Heart right ventricle (tissue), 16 donors: ENCODE results near the gene TFPT. TPM values are rescaled to one million over a fixed set of nuclear protein-coding genes. Genes with fewer than 3 reads are reported as not detected.

Experiments
- ATAC-seq, 8 donors: fragments of 200-7000 bp; cut with Tn5 transposase; one replicate each; pipeline ENCODE4 v1.9.1; 2020; ENCODE audit warnings: mild to moderate bottlenecking in 8 of 8, moderate library complexity in 8 of 8, moderate number of reproducible peaks in 1 of 8
- DNase-seq, 2 donors: peaks; one replicate each; pipeline ENCODE4 v3.0.0-alpha.2; 2020
- H3K27ac ChIP-seq, 10 donors: fragments of 200-600 bp; sonication (generic) in 2 of 10; one replicate each; pipeline versions ENCODE4 v1.5.0 to v1.8.0; 2020 to 2022; ENCODE audit warnings: mild to moderate bottlenecking in 3 of 10
- H3K27me3 ChIP-seq, 7 donors: fragments of 200-600 bp; one replicate each; pipeline ENCODE4 v1.8.0; 2021 to 2022; ENCODE audit warnings: mild to moderate bottlenecking in 2 of 7
- H3K36me3 ChIP-seq, 9 donors: fragments of 200-600 bp; sonication (generic) in 1 of 9; one replicate each; pipeline versions ENCODE4 v1.5.0 to v1.8.0; 2020 to 2022; ENCODE audit warnings: mild to moderate bottlenecking in 2 of 9
- H3K4me1 ChIP-seq, 9 donors: fragments of 200-600 bp; sonication (generic) in 1 of 9; one replicate each; pipeline versions ENCODE4 v1.5.0 to v1.8.0; 2020 to 2022; ENCODE audit warnings: mild to moderate bottlenecking in 4 of 9
- H3K4me3 ChIP-seq, 10 donors: fragments of 200-600 bp; sonication (generic) in 2 of 10; one replicate each; pipeline versions ENCODE4 v1.5.0 to v1.8.0; 2020 to 2022; ENCODE audit warnings: mild to moderate bottlenecking in 7 of 10, moderate library complexity in 2 of 10
- H3K9me3 ChIP-seq, 11 donors: fragments of 200-600 bp in 10 of 11; sonication (generic) in 2 of 11; one replicate each; pipeline versions ENCODE4 v1.5.0 to v1.8.0; 2013 to 2022; ENCODE audit warnings: mild to moderate bottlenecking in 2 of 11, control low read depth in 1 of 11, moderate library complexity in 1 of 11
- WGBS, 2 donors: extraction: QIAGEN DNeasy Blood & Tissue Kit; methylation state at CpG; one replicate each; pipeline ENCODE4 v1.1.7; 2013; ENCODE audit warnings: inconsistent platforms in 1 of 2; 5-methylcytosine and 5-hydroxymethylcytosine counted together
- intact Hi-C, 10 donors: fragments of 100-400 bp; cut with DNase I; formaldehyde crosslinking; loops; one replicate each; pipeline versions ENCODE4 v1.11.1 to v1.14.2; 2022
- polyA plus RNA-seq, 2 donors: library from polyadenylated mRNA; stranded (reverse); fragments of 200-250 nt; gene quantifications; one replicate each; pipeline ENCODE4 v1.2.3, GENCODE V29; 2013
- total RNA-seq, 10 donors: library from RNA; stranded (reverse); fragmentation: NEBNext Ultra II Directional in 3 of 10; extraction: Animal tissue kit (Norgen Biotek cat#: 25700) in 3 of 10; gene quantifications; one replicate each; pipeline versions ENCODE4 v1.2.1 to v1.2.4, GENCODE V29; 2021 to 2023
- TF ChIP-seq, protein P1 (sequence below), 9 donors: fragments of 200-600 bp; sonication (generic) in 2 of 9; IDR thresholded peaks; one replicate each; pipeline versions ENCODE4 v1.5.0 to v1.8.0; 2021 to 2022; ENCODE audit warnings: antibody characterized with exemption in 9 of 9, mild to moderate bottlenecking in 5 of 9, moderate library complexity in 1 of 9
- donor health status: Arrhythmogenic right ventricular cardiomyopathy.
- donor health status: ischemic (EF 13 %, LVEDD 7.1; RV severe dilation, severe dysfunction).
- donor health status: healthy with polysubstance abuse.
- donor health status: DM: no; HTN: yes; CAD: no.
- donor health status: DM: no; HTN: no; CAD: no.
- donor health status: ischemic (EF 25% LVEDD 6.9; RV normal size, moderate dysfunction).
- donor health status: ischemic (EF 25% LVEDD 5.7; RV mildly dilated, moderate dysfunction).
- donor health status: healthy.
- donor health status: DM: yes; HTN: yes; CAD: no.
- donor health status: Ischemic cardiomyopathy.
- donor health status: ischemic (EF 35%, LVEDD 5.7; RV mildly dilated, moderate dysfunction).
- donor health status: nonischemic (EF 11% LVEDD 7.7; RV severe dilation, severe dysfunction).
- donor health status: DM: yes; HTN: yes; CAD: no.
- donor health status: PGD.
- donor health status: ischemic (EF 29% LVEDD 5.4; RV normal size, mild dysfunction).
- donor health status: nonischemic (EF 23%, LVEDD 6.1; RV moderate dilation, normal function).

Gene TFPT
- total and polyA plus RNA-seq, 12 donors = 11.0 to 33.8 (median 13.2) TPM

DNA sequence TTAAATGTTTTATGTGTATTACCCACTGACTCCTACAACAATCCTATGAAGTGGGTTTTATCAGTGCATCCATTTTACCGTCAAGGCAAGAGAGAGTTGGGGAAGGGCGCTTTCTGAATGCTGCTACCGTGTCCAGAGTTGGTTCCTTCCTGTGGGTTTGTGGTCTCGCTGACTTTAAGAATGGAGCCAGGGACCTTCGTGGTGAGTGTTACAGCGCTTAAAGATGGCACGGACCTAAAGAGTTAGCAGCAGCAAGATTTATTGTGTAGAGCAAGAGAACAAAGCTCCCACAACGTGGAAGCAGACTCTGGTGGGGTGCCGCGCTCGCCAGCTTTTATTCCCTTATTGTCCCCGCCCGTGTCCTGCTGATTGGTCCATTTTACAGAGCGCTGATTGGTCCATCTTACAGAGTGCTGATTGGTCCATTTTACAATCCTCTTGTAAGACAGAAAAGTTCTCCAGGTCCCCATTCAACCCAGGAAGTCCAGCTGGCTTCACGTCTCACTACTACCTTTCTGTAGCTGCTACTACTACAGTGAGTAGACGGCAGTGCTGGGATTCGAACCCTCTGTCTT lies 20.9 kb downstream of the TFPT start:
- Histone ChIP-seq H3K4me3 (no peak overlapping the region), H3K9me3 (no peaks in the 10 kb centered on the region), H3K36me3 (no peaks in the 10 kb centered on the region), H3K27ac (no peak overlapping the region), H3K4me1 (peaks cover 0 to 21% (median 6%) of the 10 kb centered on the region in 9 donors), H3K27me3 (peaks cover 0 to 67% (median 28%) of the 10 kb centered on the region in 7 donors)
- TF ChIP-seq, protein P1, sequence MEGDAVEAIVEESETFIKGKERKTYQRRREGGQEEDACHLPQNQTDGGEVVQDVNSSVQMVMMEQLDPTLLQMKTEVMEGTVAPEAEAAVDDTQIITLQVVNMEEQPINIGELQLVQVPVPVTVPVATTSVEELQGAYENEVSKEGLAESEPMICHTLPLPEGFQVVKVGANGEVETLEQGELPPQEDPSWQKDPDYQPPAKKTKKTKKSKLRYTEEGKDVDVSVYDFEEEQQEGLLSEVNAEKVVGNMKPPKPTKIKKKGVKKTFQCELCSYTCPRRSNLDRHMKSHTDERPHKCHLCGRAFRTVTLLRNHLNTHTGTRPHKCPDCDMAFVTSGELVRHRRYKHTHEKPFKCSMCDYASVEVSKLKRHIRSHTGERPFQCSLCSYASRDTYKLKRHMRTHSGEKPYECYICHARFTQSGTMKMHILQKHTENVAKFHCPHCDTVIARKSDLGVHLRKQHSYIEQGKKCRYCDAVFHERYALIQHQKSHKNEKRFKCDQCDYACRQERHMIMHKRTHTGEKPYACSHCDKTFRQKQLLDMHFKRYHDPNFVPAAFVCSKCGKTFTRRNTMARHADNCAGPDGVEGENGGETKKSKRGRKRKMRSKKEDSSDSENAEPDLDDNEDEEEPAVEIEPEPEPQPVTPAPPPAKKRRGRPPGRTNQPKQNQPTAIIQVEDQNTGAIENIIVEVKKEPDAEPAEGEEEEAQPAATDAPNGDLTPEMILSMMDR (IDR thresholded peaks at IDR 0.05) = no peak
- intact Hi-C loops = no loop called here
- ATAC-seq = no peak
- DNase-seq = no peak
- WGBS, 2 donors = 83 to 87% methylated on average over 17 of the region's 17 CpGs

DNA sequence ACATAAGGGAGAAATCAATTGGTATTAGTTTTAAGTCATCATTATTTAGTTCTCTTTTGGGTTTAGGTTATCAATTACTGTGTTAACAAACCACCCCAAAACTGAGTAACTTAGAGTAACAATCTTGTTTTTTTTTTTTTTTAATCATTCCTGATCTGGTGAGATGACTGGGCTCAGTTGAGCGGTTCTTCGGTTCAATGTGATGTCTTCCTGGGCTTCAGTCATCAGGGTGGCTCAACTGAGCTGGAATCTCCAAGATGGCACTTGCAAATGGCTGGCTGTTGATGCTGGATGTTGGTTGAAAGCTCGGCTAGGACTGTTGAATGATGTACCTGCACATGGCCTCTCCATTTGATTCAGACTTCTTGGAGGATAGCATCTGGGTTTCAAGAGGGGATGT lies 31.0 kb downstream of the TFPT start:
- H3K36me3 ChIP-seq = no peaks in the 10 kb centered on the region
- 70 to 84% methylated on average over 3 of the region's 3 CpGs for whole genome bisulfite sequencing, 2 donors
- H3K4me1 ChIP-seq = no peaks in the 10 kb centered on the region
- intact Hi-C loops = no loop called here
- ATAC-seq (no peak), DNase-seq (no peak)
- TF ChIP-seq, protein P1 (IDR thresholded peaks at IDR 0.05) = no peak
- H3K27me3 ChIP-seq = peaks cover 0 to 7% (median under 1%) of the 10 kb centered on the region in 7 donors
- H3K4me3 ChIP-seq = no peak overlapping the region
- H3K9me3 ChIP-seq = peaks cover 0 to 28% (median 3%) of the 10 kb centered on the region in 11 donors
- H3K27ac ChIP-seq = no peak overlapping the region

DNA sequence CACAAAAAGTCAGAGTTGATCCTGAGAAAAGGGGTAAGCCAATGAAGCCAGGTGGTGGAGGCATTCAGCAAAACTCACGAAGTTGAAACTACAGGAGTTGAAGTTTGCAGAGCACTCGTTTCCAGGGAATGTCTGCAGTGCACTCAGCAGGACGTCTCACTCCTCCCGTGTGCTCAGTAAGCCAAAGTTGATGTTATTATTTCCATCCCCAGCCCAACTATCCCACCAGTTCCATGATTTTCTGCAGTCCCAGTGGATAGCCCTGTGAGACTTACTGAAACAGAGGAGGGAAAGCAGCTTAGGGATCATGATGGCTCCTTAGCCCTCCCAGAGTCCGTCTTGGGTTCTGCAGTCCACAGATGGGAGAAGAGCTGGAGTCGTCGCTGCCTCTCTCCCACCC lies 34.4 kb downstream of the TFPT start, which contains the start of gene TARM1:
TARM1 (minus strand) TSS at position 334 of the 400 bp plus-strand sequence; CDS start at position 309, 25 bp downstream.
- ATAC-seq = no peak

DNA sequence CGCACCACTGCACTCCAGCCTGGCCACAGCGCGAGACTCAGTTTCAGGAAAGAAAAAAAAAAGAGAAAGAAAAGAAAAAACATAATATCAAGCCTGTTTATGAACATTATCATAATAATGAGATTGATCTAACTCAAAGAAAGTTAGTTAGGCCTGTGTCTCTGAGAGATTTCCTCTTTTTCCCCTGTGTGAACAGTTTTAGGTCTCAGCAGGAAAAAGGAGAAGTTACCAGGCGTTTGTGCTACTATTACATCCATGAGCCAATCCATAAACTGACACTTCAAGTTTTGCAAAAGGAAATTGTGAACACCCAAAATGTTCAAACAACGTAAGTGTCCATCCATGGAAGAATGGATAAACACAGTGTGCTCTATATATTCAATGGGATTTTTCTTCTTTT lies 38.1 kb downstream of the TFPT start:
- H3K4me3 ChIP-seq = no peak overlapping the region
- H3K4me1 ChIP-seq = peaks cover 0 to 13% (median 0%) of the 10 kb centered on the region in 9 donors
- peaks cover 0 to 27% (median 0%) of the 10 kb centered on the region in 11 donors for H3K9me3 ChIP-seq
- H3K27me3 ChIP-seq = peaks cover 0 to 5% (median 0%) of the 10 kb centered on the region in 7 donors
- 72 to 83% methylated on average over 5 of the region's 5 CpGs for WGBS, 2 donors
- DNase-seq (no peak), ATAC-seq (no peak)
- TF ChIP-seq, protein P1 (IDR thresholded peaks at IDR 0.05) = no peak
- peak overlapping the region in 1 of 10 donors; percentile 6 for H3K27ac ChIP-seq
- no peaks in the 10 kb centered on the region for H3K36me3 ChIP-seq
- intact Hi-C loops = no loop called here

More for the DNA sequence above, 34.4 kb downstream of the TFPT start, which contains the start of gene TARM1:
- 76 to 82% methylated on average over 7 of the region's 7 CpGs for WGBS, 2 donors
- Histone ChIP-seq H3K4me1 (peaks cover 0 to 13% (median 0%) of the 10 kb centered on the region in 9 donors), H3K27ac (no peak within 1 kb of the TSS), H3K36me3 (no peaks in the 10 kb centered on the region), H3K27me3 (peaks cover 0 to 5% (median 0%) of the 10 kb centered on the region in 7 donors), H3K9me3 (peaks cover 0 to 28% (median 3%) of the 10 kb centered on the region in 11 donors), H3K4me3 (no peak within 1 kb of the TSS)
- TF ChIP-seq, protein P1 (IDR thresholded peaks at IDR 0.05) = no peak
- intact Hi-C loops = no loop called here
- no peak for DNase-seq
